Esophagus muscularis mucosa (tissue), 4 donors: ENCODE data around the gene LTBP2.

Experiments
- CTCF ChIP-seq, 3 experiments: fragments of 200-600 bp in 2 of 3; fragments of 450-650 bp in 1 of 3; sonication (generic) in 2 of 3; IDR thresholded peaks; one replicate each; pipeline ENCODE4 v1.5.1; 2017 to 2019; ENCODE audit warnings: antibody characterized with exemption in 3 of 3, mild to moderate bottlenecking in 2 of 3, moderate library complexity in 1 of 3
- EP300 ChIP-seq: sonication (generic); formaldehyde crosslinking; IDR thresholded peaks from one replicate; pipeline ENCODE4 v1.6.1; 2017; ENCODE audit warnings: antibody characterized with exemption
- POLR2A ChIP-seq: fragments of 450-650 bp; IDR thresholded peaks from one replicate; pipeline ENCODE4 v1.6.1; 2017; ENCODE audit warnings: antibody characterized with exemption, moderate library complexity, mild to moderate bottlenecking, low read depth

DNA sequence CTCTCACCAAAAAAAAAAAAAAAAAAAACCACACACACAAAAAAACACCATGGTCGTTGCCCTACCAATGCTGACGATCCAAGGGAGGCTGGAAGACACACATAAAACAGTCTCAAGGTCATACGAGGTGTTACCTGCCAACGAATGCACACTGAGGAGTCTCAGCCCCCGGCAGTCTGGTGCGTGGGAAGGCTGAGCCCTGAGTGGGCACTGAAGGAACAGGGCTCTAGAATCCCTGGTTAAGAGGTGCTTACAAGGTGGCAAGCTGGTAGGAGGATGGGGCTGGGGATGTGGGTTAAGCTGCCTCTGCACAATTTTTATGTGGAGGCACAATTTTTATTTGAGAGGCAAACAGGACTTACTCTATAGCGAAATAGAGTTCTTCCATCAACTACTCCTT lies 7.9 kb downstream of the LTBP2 start:
- TF ChIP-seq POLR2A (no peak), CTCF (IDR thresholded peaks at IDR 0.05) (no peak), EP300 (no peak)
